ENCODE results near the gene NMRK1. TPM values are rescaled to one million over a fixed set of nuclear protein-coding genes. Genes with fewer than 3 reads are reported as not detected.

Gene NMRK1
- total and polyA plus RNA-seq, 12 donors = 4.7 to 51.6 (median 12.3) TPM

DNA sequence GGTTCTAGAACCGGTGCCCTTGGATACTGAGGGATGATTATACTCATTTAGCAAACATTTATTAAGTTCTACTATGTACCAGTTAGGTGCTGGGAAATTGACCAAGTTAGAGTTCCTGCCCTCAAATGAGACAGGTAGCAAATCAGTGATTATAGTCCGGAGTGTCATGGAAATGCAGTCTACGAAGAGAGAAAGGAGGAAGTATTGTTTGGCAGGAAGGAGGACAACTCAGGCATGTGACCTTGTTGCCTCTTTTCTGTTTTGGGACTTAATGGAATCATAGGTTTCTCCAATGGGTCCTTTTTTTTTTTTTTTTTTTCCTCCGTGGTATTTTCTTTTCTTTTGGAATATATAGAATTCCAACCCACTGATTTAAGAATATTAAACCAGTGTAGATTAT lies 28.4 kb upstream of the NMRK1 start:
- 63 to 67% methylated on average over 4 of the region's 4 CpGs for WGBS, 2 donors
- ATAC-seq = peak in 1 of 8 donors; percentile 44

DNA sequence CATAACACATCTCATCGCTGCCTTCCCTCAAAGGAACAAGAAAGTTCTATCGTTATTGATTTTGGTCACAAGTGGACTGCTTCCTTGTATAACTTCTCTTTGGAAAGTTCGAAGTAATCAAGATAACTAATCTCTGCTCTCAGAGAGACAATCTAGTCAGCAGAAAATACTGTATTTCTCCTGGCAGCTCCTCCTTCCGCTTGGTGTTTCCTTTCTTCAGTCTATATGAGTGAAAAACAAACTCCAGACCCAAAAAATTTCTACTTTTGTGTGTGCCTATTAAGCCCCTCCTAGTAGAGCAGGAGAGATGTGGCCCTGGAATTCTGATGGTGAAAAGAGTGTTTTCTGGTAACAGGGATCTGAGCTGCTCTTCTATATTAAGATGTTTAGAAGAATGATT lies 24.8 kb upstream of the NMRK1 start:
- peaks cover 0 to 5% (median 0%) of the 10 kb centered on the region in 9 donors for H3K36me3 ChIP-seq
- DNase-seq (no peak), ATAC-seq (no peak)
- no peak overlapping the region for H3K4me3 ChIP-seq
- intact Hi-C loops (cut with DNase I) = no loop called here
- WGBS, 2 donors = 55 to 57% methylated on average over 4 of the region's 4 CpGs
- no peaks in the 10 kb centered on the region for H3K27me3 ChIP-seq
- peaks cover 0 to 68% (median 30%) of the 10 kb centered on the region in 9 donors for H3K4me1 ChIP-seq
- peak overlapping the region in 1 of 10 donors; percentile 11 for H3K27ac ChIP-seq
- H3K9me3 ChIP-seq = no peaks in the 10 kb centered on the region
- TF ChIP-seq, protein P1, sequence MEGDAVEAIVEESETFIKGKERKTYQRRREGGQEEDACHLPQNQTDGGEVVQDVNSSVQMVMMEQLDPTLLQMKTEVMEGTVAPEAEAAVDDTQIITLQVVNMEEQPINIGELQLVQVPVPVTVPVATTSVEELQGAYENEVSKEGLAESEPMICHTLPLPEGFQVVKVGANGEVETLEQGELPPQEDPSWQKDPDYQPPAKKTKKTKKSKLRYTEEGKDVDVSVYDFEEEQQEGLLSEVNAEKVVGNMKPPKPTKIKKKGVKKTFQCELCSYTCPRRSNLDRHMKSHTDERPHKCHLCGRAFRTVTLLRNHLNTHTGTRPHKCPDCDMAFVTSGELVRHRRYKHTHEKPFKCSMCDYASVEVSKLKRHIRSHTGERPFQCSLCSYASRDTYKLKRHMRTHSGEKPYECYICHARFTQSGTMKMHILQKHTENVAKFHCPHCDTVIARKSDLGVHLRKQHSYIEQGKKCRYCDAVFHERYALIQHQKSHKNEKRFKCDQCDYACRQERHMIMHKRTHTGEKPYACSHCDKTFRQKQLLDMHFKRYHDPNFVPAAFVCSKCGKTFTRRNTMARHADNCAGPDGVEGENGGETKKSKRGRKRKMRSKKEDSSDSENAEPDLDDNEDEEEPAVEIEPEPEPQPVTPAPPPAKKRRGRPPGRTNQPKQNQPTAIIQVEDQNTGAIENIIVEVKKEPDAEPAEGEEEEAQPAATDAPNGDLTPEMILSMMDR (IDR thresholded peaks at IDR 0.05) = no peak

More for the DNA sequence above, 28.4 kb upstream of the NMRK1 start:
- no peak for DNase-seq
- no peak overlapping the region for H3K4me3 ChIP-seq
- peaks cover 0 to 54% (median 10%) of the 10 kb centered on the region in 9 donors for H3K4me1 ChIP-seq
- H3K36me3 ChIP-seq = peaks cover 0 to 37% (median 4%) of the 10 kb centered on the region in 9 donors
- no peak overlapping the region for H3K27ac ChIP-seq
- TF ChIP-seq, protein P1 (IDR thresholded peaks at IDR 0.05) = no peak
- intact Hi-C loops (cut with DNase I) = no loop called here
- no peaks in the 10 kb centered on the region for H3K9me3 ChIP-seq
- no peaks in the 10 kb centered on the region for H3K27me3 ChIP-seq

- H3K36me3 ChIP-seq = no peaks in the 10 kb centered on the region
- intact Hi-C loops (cut with DNase I) = no loop called here
- H3K27ac ChIP-seq = peak overlapping the region in 1 of 10 donors; percentile 27
- DNase-seq (no peak), ATAC-seq (peak in 1 of 8 donors; percentile 35)
- no peaks in the 10 kb centered on the region for H3K9me3 ChIP-seq
- H3K4me3 ChIP-seq = no peak overlapping the region
- TF ChIP-seq, protein P1 (IDR thresholded peaks at IDR 0.05) = no peak
- H3K27me3 ChIP-seq = no peaks in the 10 kb centered on the region
- WGBS, 2 donors = 85 to 89% methylated on average over 5 of the region's 5 CpGs
- H3K4me1 ChIP-seq = peaks cover 0 to 72% (median 28%) of the 10 kb centered on the region in 9 donors
Observed at GRCh38 chr9:75111019-75111622, 23.2 kb upstream of the NMRK1 start.

GRCh38 chr9:75109210-75109839 lies 21.4 kb upstream of the NMRK1 start:
- Histone ChIP-seq H3K9me3 (no peaks in the 10 kb centered on the region), H3K4me3 (no peak overlapping the region), H3K4me1 (peaks cover 0 to 86% (median 28%) of the 10 kb centered on the region in 9 donors), H3K36me3 (peaks cover 0 to 1% (median 0%) of the 10 kb centered on the region in 9 donors), H3K27me3 (no peaks in the 10 kb centered on the region), H3K27ac (peak overlapping the region in 6 of 10 donors; percentile 35 to 68 (median 39))
- TF ChIP-seq, protein P1 (IDR thresholded peaks at IDR 0.05) = no peak
- WGBS, 2 donors = 93% methylated on average over 7 of the region's 7 CpGs
- DNase-seq (no peak), ATAC-seq (no peak)
- intact Hi-C loops (cut with DNase I) = no loop called here
